ENCODE measurements around the gene PTGS2.

GRCh38 chr1:186636786-186637185 lies 43.4 kb downstream of the PTGS2 start:
- TF ChIP-seq USF2 (CRISPR knock-in tag; IDR thresholded peaks at IDR 0.05) (no peak), MXD4 (CRISPR knock-in tag; IDR thresholded peaks at IDR 0.05; ENCODE audit: borderline replicate concordance) (no peak), CTCF (IDR thresholded peaks at IDR 0.05) (no peak), PREB (CRISPR knock-in tag; IDR thresholded peaks at IDR 0.05; ENCODE audit: borderline replicate concordance) (no peak), CREB1 (CRISPR knock-in tag; IDR thresholded peaks at IDR 0.05) (no peak), ZNF416 (CRISPR knock-in tag; IDR thresholded peaks at IDR 0.05) (no peak)

Data from WTC11 (cell line).